Measurements from ENCODE around the gene CNTNAP2.
A peak's percentile ranks its signal among the peaks of the same experiment; 100 is the strongest.

Gene CNTNAP2

GRCh38 chr7:147170341-147171012 is 1053.9 kb downstream of the CNTNAP2 start:
- no peak for DNase-seq

- DNase-seq = no peak
Measured at GRCh38 chr7:147171013-147171391, 1054.4 kb downstream of the CNTNAP2 start.

GRCh38 chr7:147173883-147174282 is 1057.3 kb downstream of the CNTNAP2 start:
- DNase-seq = no peak

GRCh38 chr7:147182874-147183273 is 1066.3 kb downstream of the CNTNAP2 start:
- no peak for DNase-seq

GRCh38 chr7:147183276-147183675 is 1066.7 kb downstream of the CNTNAP2 start:
- no peak for DNase-seq

GRCh38 chr7:147188467-147188866 is 1071.9 kb downstream of the CNTNAP2 start:
- no peak for DNase-seq

- DNase-seq = no peak
Measured at GRCh38 chr7:147193476-147193875, 1076.9 kb downstream of the CNTNAP2 start.

- DNase-seq = no peak
Measured at GRCh38 chr7:147196481-147196880, 1079.9 kb downstream of the CNTNAP2 start.

GRCh38 chr7:147197006-147197405 is 1080.4 kb downstream of the CNTNAP2 start:
- DNase-seq = peak; percentile 4

GRCh38 chr7:147199868-147200267 is 1083.3 kb downstream of the CNTNAP2 start:
- DNase-seq = no peak

- DNase-seq = no peak
Measured at GRCh38 chr7:147207988-147208387, 1091.4 kb downstream of the CNTNAP2 start.

GRCh38 chr7:147231275-147231674 is 1114.7 kb downstream of the CNTNAP2 start:
- DNase-seq = no peak

GRCh38 chr7:147235645-147236382 is 1119.2 kb downstream of the CNTNAP2 start:
- no peak for DNase-seq

GRCh38 chr7:147240468-147240867 is 1123.9 kb downstream of the CNTNAP2 start:
- no peak for DNase-seq

GRCh38 chr7:147245274-147245673 is 1128.7 kb downstream of the CNTNAP2 start:
- no peak for DNase-seq

GRCh38 chr7:147249956-147250355 is 1133.4 kb downstream of the CNTNAP2 start:
- no peak for DNase-seq

- DNase-seq = no peak
Measured at GRCh38 chr7:147251751-147252325, 1135.2 kb downstream of the CNTNAP2 start.

- DNase-seq = no peak
Measured at GRCh38 chr7:147261693-147262092, 1145.1 kb downstream of the CNTNAP2 start.

GRCh38 chr7:147265528-147265927 is 1148.9 kb downstream of the CNTNAP2 start:
- DNase-seq = no peak

- DNase-seq = no peak
Measured at GRCh38 chr7:147276106-147276505, 1159.5 kb downstream of the CNTNAP2 start.

GRCh38 chr7:147276783-147277370 is 1160.3 kb downstream of the CNTNAP2 start:
- DNase-seq = peak; percentile 54

- DNase-seq = no peak
Measured at GRCh38 chr7:147279514-147279913, 1162.9 kb downstream of the CNTNAP2 start.

GRCh38 chr7:147279964-147280374 is 1163.4 kb downstream of the CNTNAP2 start:
- DNase-seq = peak; percentile 70

- no peak for DNase-seq
Measured at GRCh38 chr7:147282204-147282603, 1165.6 kb downstream of the CNTNAP2 start.
